GM19023 (cell line): ENCODE results near the gene TGFBR1.

Experiments
- ATAC-seq: cut with Tn5 transposase; IDR thresholded peaks from one replicate; pipeline ENCODE4 v1.9.1; 2021; ENCODE audit warnings: mild to moderate bottlenecking, moderate library complexity; ENCODE audit not compliant: unreplicated experiment

Gene TGFBR1

GRCh38 chr9:99105152-99106043 is 485 bp downstream of the TGFBR1 start:
- peak; percentile 64 for ATAC-seq

GRCh38 chr9:99106044-99106375 is 1.1 kb downstream of the TGFBR1 start:
- no peak for ATAC-seq

GRCh38 chr9:99107421-99107820 is 2.5 kb downstream of the TGFBR1 start:
- ATAC-seq, result no peak

- ATAC-seq, result no peak
Measured at GRCh38 chr9:99108131-99108530, 3.2 kb downstream of the TGFBR1 start.

- no peak for ATAC-seq
Measured at GRCh38 chr9:99109522-99109921, 4.6 kb downstream of the TGFBR1 start.

- ATAC-seq, result no peak
Measured at GRCh38 chr9:99112750-99113413, 8.0 kb downstream of the TGFBR1 start.

- ATAC-seq, result no peak
Measured at GRCh38 chr9:99113414-99114048, 8.6 kb downstream of the TGFBR1 start.

GRCh38 chr9:99114049-99114440 is 9.1 kb downstream of the TGFBR1 start:
- no peak for ATAC-seq

GRCh38 chr9:99114846-99115500 is 10.1 kb downstream of the TGFBR1 start:
- no peak for ATAC-seq

GRCh38 chr9:99116003-99116411 is 11.1 kb downstream of the TGFBR1 start:
- ATAC-seq, result no peak

GRCh38 chr9:99118782-99119466 is 14.0 kb downstream of the TGFBR1 start:
- peak; percentile 99 for ATAC-seq

GRCh38 chr9:99119976-99120655 is 15.2 kb downstream of the TGFBR1 start:
- ATAC-seq, result no peak

- no peak for ATAC-seq
Measured at GRCh38 chr9:99121604-99122003, 16.7 kb downstream of the TGFBR1 start.

GRCh38 chr9:99124534-99125255 is 19.8 kb downstream of the TGFBR1 start:
- no peak for ATAC-seq

- ATAC-seq, result no peak
Measured at GRCh38 chr9:99125446-99125845, 20.5 kb downstream of the TGFBR1 start.

GRCh38 chr9:99126312-99126711 is 21.4 kb downstream of the TGFBR1 start:
- no peak for ATAC-seq

GRCh38 chr9:99127356-99128132 is 22.6 kb downstream of the TGFBR1 start:
- no peak for ATAC-seq

GRCh38 chr9:99128133-99128406 is 23.2 kb downstream of the TGFBR1 start:
- ATAC-seq, result no peak

- no peak for ATAC-seq
Measured at GRCh38 chr9:99129091-99129490, 24.2 kb downstream of the TGFBR1 start.
